GM12878 (cell line): ENCODE results near the gene GPX7.

Source experiments
- BACH1 ChIP-seq: fragments of 450-650 bp; IDR thresholded peaks from 2 replicates; pipeline ENCODE4 v1.6.1; 2017; ENCODE audit warnings: mild to moderate bottlenecking, borderline replicate concordance
- BHLHE40 ChIP-seq, 2 experiments: fragments of 450-650 bp in 1 of 2; IDR thresholded peaks; 2 replicates each; pipeline ENCODE4 v1.6.1; 2011 to 2017; ENCODE audit warnings: low read depth in 2 of 2, borderline replicate concordance in 1 of 2, improper control_type of control experiment in 1 of 2, low read length in 1 of 2, mild to moderate bottlenecking in 1 of 2
- CEBPB ChIP-seq, 2 experiments: fragments of 150-350 bp in 1 of 2; IDR thresholded peaks; 2 replicates each; pipeline ENCODE4 v1.6.1; 2012 to 2014; ENCODE audit warnings: low read depth in 2 of 2, low read length in 2 of 2, borderline replicate concordance in 1 of 2, inconsistent platforms in 1 of 2
- CHD4 ChIP-seq: fragments of 200-600 bp; sonication (generic); IDR thresholded peaks from 2 replicates; pipeline ENCODE4 v1.6.1; 2016; ENCODE audit warnings: mild to moderate bottlenecking
- CTCF ChIP-seq, 3 experiments: IDR thresholded peaks in 2 of 3; conservative IDR thresholded peaks in 1 of 3; 2 replicates each; pipeline ENCODE4 v1.5.1; 2011; ENCODE audit warnings: low read depth in 3 of 3, low read length in 3 of 3, mild to moderate bottlenecking in 3 of 3, control low read depth in 2 of 3, moderate library complexity in 2 of 3, inconsistent platforms in 1 of 3, mixed read lengths in 1 of 3; ENCODE audit not compliant: control insufficient read depth in 2 of 3, insufficient read depth in 1 of 3; ENCODE audit errors: extremely low read depth in 1 of 3
- EP300 ChIP-seq, 2 experiments: fragments of 150-350 bp in 1 of 2; IDR thresholded peaks; 2 replicates each; pipeline ENCODE4 v1.6.1; 2011 to 2012; ENCODE audit warnings: low read depth in 2 of 2, low read length in 2 of 2, borderline replicate concordance in 1 of 2, improper control_type of control experiment in 1 of 2, inconsistent platforms in 1 of 2; ENCODE audit not compliant: control insufficient read depth in 1 of 2
- HDAC6 ChIP-seq: fragments of 200-600 bp; sonication (generic); IDR thresholded peaks from one replicate; pipeline ENCODE4 v1.8.0; 2017; ENCODE audit warnings: antibody characterized with exemption; ENCODE audit not compliant: unreplicated experiment
- REST ChIP-seq: IDR thresholded peaks from 2 replicates; pipeline ENCODE4 v1.6.1; 2012; ENCODE audit warnings: mild to moderate bottlenecking, low read depth, low read length
- USF2 ChIP-seq: IDR thresholded peaks from 2 replicates; pipeline ENCODE4 v1.6.1; 2011; ENCODE audit warnings: low read depth, low read length, improper control_type of control experiment, borderline replicate concordance
- ZNF687 ChIP-seq: fragments of 450-650 bp; IDR thresholded peaks from 2 replicates; pipeline ENCODE4 v1.6.1; 2017; ENCODE audit warnings: mild to moderate bottlenecking, moderate library complexity

GRCh38 chr1:52574594-52574993, 27.6 kb upstream of the GPX7 start:
- TF ChIP-seq BHLHE40 (IDR thresholded peaks at IDR 0.05; ENCODE audit: borderline replicate concordance in 1 of 2, low read depth in 2 of 2, low read length in 1 of 2), result no peak
- TF ChIP-seq HDAC6, result no peak
- no peak for TF ChIP-seq USF2
- TF ChIP-seq BACH1, result no peak
- no peak for TF ChIP-seq CEBPB (IDR thresholded peaks at IDR 0.05; ENCODE audit: borderline replicate concordance in 1 of 2, low read depth in 2 of 2, low read length in 2 of 2)
- TF ChIP-seq ZNF687, result no peak
- no peak for TF ChIP-seq CTCF (IDR thresholded peaks at IDR 0.05 in 2 of 3, conservative IDR thresholded peaks at IDR 0.05 in 1 of 3; ENCODE audit: control insufficient read depth in 2 of 3, extremely low read depth in 1 of 3, insufficient read depth in 1 of 3, low read depth in 3 of 3, low read length in 3 of 3)
- no peak for TF ChIP-seq CHD4
- TF ChIP-seq REST, result no peak
- TF ChIP-seq EP300 (IDR thresholded peaks at IDR 0.05; ENCODE audit: borderline replicate concordance in 1 of 2, control insufficient read depth in 1 of 2, low read depth in 2 of 2, low read length in 2 of 2), result no peak
